Hematopoietic multipotent progenitor cell treated with erythropoietin and hydrocortisone succinate and interleukin-3 and kit ligand, for 8 days (in vitro differentiated cells): Measurements from ENCODE around the gene PLEKHN1.
"Not testable (repeated sequence)": the region's sequence is repeated elsewhere in the genome, so short reads cannot be mapped to it uniquely, and the experiment has no call there.

Experiments used
- DNase-seq: peaks from one replicate; pipeline ENCODE4 v3.0.0-alpha.2; 2015

The PLEKHN1 gene

GRCh38 chr1:975365-975764 lies 9.1 kb downstream of the PLEKHN1 start:
- DNase-seq: no peak

GRCh38 chr1:975896-976683 lies 9.8 kb downstream of the PLEKHN1 start:
- DNase-seq: peak; percentile 50

- DNase-seq: not testable (repeated sequence)
These were observed 10.5 kb downstream of the PLEKHN1 start for GRCh38 chr1:976791-977190.

GRCh38 chr1:978069-978834 lies 12.0 kb downstream of the PLEKHN1 start:
- DNase-seq: no peak

- DNase-seq: no peak
These were observed 12.8 kb downstream of the PLEKHN1 start for GRCh38 chr1:978835-979743.

GRCh38 chr1:979744-980072 lies 13.4 kb downstream of the PLEKHN1 start:
- no peak for DNase-seq

- DNase-seq: no peak
These were observed 13.9 kb downstream of the PLEKHN1 start for GRCh38 chr1:980137-980571.

- no peak for DNase-seq
These were observed 14.5 kb downstream of the PLEKHN1 start for GRCh38 chr1:980602-981395.

- no peak for DNase-seq
These were observed 15.2 kb downstream of the PLEKHN1 start for GRCh38 chr1:981491-981954.

- DNase-seq: no peak
These were observed 15.8 kb downstream of the PLEKHN1 start, which contains the start of gene PERM1 for GRCh38 chr1:981955-982558. PERM1 (minus strand) TSS chr1:982093; CDS start chr1:981029, 1,064 bp downstream.

GRCh38 chr1:982765-983436 lies 16.6 kb downstream of the PLEKHN1 start:
- DNase-seq: no peak

- DNase-seq: no peak
These were observed 17.7 kb downstream of the PLEKHN1 start for GRCh38 chr1:983798-984475.

GRCh38 chr1:984476-984814 lies 18.2 kb downstream of the PLEKHN1 start:
- no peak for DNase-seq

GRCh38 chr1:985126-985525 lies 18.8 kb downstream of the PLEKHN1 start:
- DNase-seq: no peak

- not testable (repeated sequence) for DNase-seq
These were observed 21.8 kb downstream of the PLEKHN1 start for GRCh38 chr1:988061-988460.

- not testable (repeated sequence) for DNase-seq
These were observed 25.0 kb downstream of the PLEKHN1 start for GRCh38 chr1:991275-991674.

GRCh38 chr1:991895-992294 lies 25.6 kb downstream of the PLEKHN1 start:
- DNase-seq: no peak

GRCh38 chr1:992362-992761 lies 26.1 kb downstream of the PLEKHN1 start:
- DNase-seq: no peak

- no peak for DNase-seq
These were observed 27.2 kb downstream of the PLEKHN1 start for GRCh38 chr1:993379-993995.

- DNase-seq: not testable (repeated sequence)
These were observed 28.3 kb downstream of the PLEKHN1 start for GRCh38 chr1:994546-994945.
